ENCODE measurements around the gene HMX1.

Gene HMX1

GRCh38 chr4:8853249-8853648 lies 18.4 kb downstream of the HMX1 start:
- FAIRE-seq (no peak), DNase-seq (ENCODE audit: insufficient read length, low spot score) (no peak)
- TF ChIP-seq, protein P1, sequence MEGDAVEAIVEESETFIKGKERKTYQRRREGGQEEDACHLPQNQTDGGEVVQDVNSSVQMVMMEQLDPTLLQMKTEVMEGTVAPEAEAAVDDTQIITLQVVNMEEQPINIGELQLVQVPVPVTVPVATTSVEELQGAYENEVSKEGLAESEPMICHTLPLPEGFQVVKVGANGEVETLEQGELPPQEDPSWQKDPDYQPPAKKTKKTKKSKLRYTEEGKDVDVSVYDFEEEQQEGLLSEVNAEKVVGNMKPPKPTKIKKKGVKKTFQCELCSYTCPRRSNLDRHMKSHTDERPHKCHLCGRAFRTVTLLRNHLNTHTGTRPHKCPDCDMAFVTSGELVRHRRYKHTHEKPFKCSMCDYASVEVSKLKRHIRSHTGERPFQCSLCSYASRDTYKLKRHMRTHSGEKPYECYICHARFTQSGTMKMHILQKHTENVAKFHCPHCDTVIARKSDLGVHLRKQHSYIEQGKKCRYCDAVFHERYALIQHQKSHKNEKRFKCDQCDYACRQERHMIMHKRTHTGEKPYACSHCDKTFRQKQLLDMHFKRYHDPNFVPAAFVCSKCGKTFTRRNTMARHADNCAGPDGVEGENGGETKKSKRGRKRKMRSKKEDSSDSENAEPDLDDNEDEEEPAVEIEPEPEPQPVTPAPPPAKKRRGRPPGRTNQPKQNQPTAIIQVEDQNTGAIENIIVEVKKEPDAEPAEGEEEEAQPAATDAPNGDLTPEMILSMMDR (IDR thresholded peaks at IDR 0.05; ENCODE audit: insufficient read depth, missing control alignments): no peak

GRCh38 chr4:8852118-8852704 lies 19.4 kb downstream of the HMX1 start:
- TF ChIP-seq, protein P1 (IDR thresholded peaks at IDR 0.05; ENCODE audit: insufficient read depth, missing control alignments): no peak
- DNase-seq (ENCODE audit: insufficient read length, low spot score) (no peak), FAIRE-seq (no peak)

GRCh38 chr4:8851321-8852117 lies 20.1 kb downstream of the HMX1 start:
- TF ChIP-seq, protein P1 (IDR thresholded peaks at IDR 0.05; ENCODE audit: insufficient read depth, missing control alignments): no peak
- no peak for FAIRE-seq
- DNase-seq (ENCODE audit: insufficient read length, low spot score): no peak

GRCh38 chr4:8850830-8851188 lies 20.8 kb downstream of the HMX1 start:
- DNase-seq (ENCODE audit: insufficient read length, low spot score): no peak

GRCh38 chr4:8850074-8850829 lies 21.4 kb downstream of the HMX1 start:
- TF ChIP-seq, protein P1 (IDR thresholded peaks at IDR 0.05; ENCODE audit: insufficient read depth, missing control alignments): no peak
- FAIRE-seq (no peak), DNase-seq (ENCODE audit: insufficient read length, low spot score) (no peak)

More at GRCh38 chr4:8850830-8851188, 20.8 kb downstream of the HMX1 start:
- FAIRE-seq: no peak
- TF ChIP-seq, protein P1 (IDR thresholded peaks at IDR 0.05; ENCODE audit: insufficient read depth, missing control alignments): no peak

- FAIRE-seq (no peak), DNase-seq (ENCODE audit: insufficient read length, low spot score) (no peak)
- TF ChIP-seq, protein P1 (IDR thresholded peaks at IDR 0.05; ENCODE audit: insufficient read depth, missing control alignments): no peak
Measured at GRCh38 chr4:8849266-8850073, 22.2 kb downstream of the HMX1 start.

All from D721Med (cell line).